Esophagus squamous epithelium (tissue), 5 donors: Measurements from ENCODE around the gene HIPK3. TPM values are rescaled to one million over a fixed set of nuclear protein-coding genes. Genes with fewer than 3 reads are reported as not detected.

Experiments used
- DNase-seq: peaks from one replicate; lab custom pipeline; 2025; lab: John Stamatoyannopoulos, UW
- H3K27ac ChIP-seq, 4 donors: fragments of 200-600 bp; sonication (generic); one replicate each; pipeline ENCODE4 v1.5.1; 2016 to 2019; ENCODE audit warnings: mild to moderate bottlenecking in 1 of 4
- H3K27me3 ChIP-seq, 4 donors: fragments of 200-600 bp; sonication (generic); 1 replicate in 3 of 4; 2 replicates in 1 of 4; pipeline versions ENCODE4 v1.5.1 to v1.6.0; 2017 to 2021; ENCODE audit warnings: antibody characterized with exemption in 1 of 4
- H3K36me3 ChIP-seq, 3 donors: fragments of 200-600 bp; sonication (generic); one replicate each; pipeline ENCODE4 v1.5.1; 2016 to 2019
- H3K4me1 ChIP-seq, 3 donors: fragments of 200-600 bp; sonication (generic); one replicate each; pipeline ENCODE4 v1.5.1; 2017 to 2019
- H3K4me3 ChIP-seq, 4 donors: fragments of 200-600 bp; sonication (generic); 1 replicate in 3 of 4; 2 replicates in 1 of 4; pipeline ENCODE4 v1.5.1; 2016 to 2019; ENCODE audit warnings: mild to moderate bottlenecking in 2 of 4, moderate library complexity in 1 of 4
- H3K9me3 ChIP-seq, 3 donors: fragments of 200-600 bp; sonication (generic); one replicate each; pipeline ENCODE4 v1.5.1; 2016 to 2019
- CTCF ChIP-seq, 6 experiments: fragments of 450-650 bp in 4 of 6; fragments of 200-600 bp in 2 of 6; sonication (generic) in 2 of 6; IDR thresholded peaks; one replicate each; pipeline ENCODE4 v1.5.1; 2016 to 2019; ENCODE audit warnings: antibody characterized with exemption in 6 of 6, mild to moderate bottlenecking in 4 of 6, moderate library complexity in 4 of 6
- POLR2A ChIP-seq, 4 donors: fragments of 450-650 bp; IDR thresholded peaks; one replicate each; pipeline ENCODE4 v1.6.1; 2017; ENCODE audit warnings: antibody characterized with exemption in 4 of 4, mild to moderate bottlenecking in 4 of 4, moderate library complexity in 3 of 4
- WGBS, 2 donors: methylation state at CpG; one replicate each; pipeline ENCODE4 v1.1.5; 2018; 5-methylcytosine and 5-hydroxymethylcytosine counted together
- intact Hi-C: fragments of 100-400 bp; cut with DNase I; formaldehyde crosslinking; loops from one replicate; pipeline ENCODE4 v1.15.0; 2022
- total RNA-seq, 4 donors: library from RNA; depleted of rRNA; stranded (reverse); fragments of >200 nt; gene quantifications; one replicate each; pipeline ENCODE4 v1.1.0, GENCODE V29; 2016
- donor health status: DM: yes; HTN: yes; CAD: no.

HIPK3 gene
- total RNA-seq, 4 donors from 2014 or later, result 43.8 to 169 (median 68.9) TPM

- no peaks in the 10 kb centered on the region for H3K36me3 ChIP-seq
- peaks cover 0 to 11% (median 0%) of the 10 kb centered on the region in 4 donors for H3K27me3 ChIP-seq
- no peak overlapping the region for H3K27ac ChIP-seq
- no peaks in the 10 kb centered on the region for H3K9me3 ChIP-seq
- no peak for TF ChIP-seq CTCF (IDR thresholded peaks at IDR 0.05)
- TF ChIP-seq POLR2A (IDR thresholded peaks at IDR 0.05), result no peak
- intact Hi-C loops, result no loop called here
- no peak for DNase-seq
- H3K4me1 ChIP-seq, result no peaks in the 10 kb centered on the region
- H3K4me3 ChIP-seq, result no peak overlapping the region
- 75 to 88% methylated on average over 4 to 5 of the region's 6 CpGs for WGBS, 2 donors
Measured at GRCh38 chr11:33394431-33395109, 137.4 kb downstream of the HIPK3 start.

GRCh38 chr11:33396361-33396760, 139.2 kb downstream of the HIPK3 start:
- TF ChIP-seq POLR2A (IDR thresholded peaks at IDR 0.05) (no peak), CTCF (IDR thresholded peaks at IDR 0.05) (no peak)
- H3K36me3 ChIP-seq, result no peaks in the 10 kb centered on the region
- H3K27me3 ChIP-seq, result peaks cover 0 to 11% (median 0%) of the 10 kb centered on the region in 4 donors
- intact Hi-C loops, result no loop called here
- DNase-seq, result no peak
- no peak overlapping the region for H3K27ac ChIP-seq
- no peak overlapping the region for H3K4me3 ChIP-seq
- WGBS, 2 donors, result 70 to 82% methylated on average over 3 of the region's 3 CpGs
- H3K9me3 ChIP-seq, result no peaks in the 10 kb centered on the region
- no peaks in the 10 kb centered on the region for H3K4me1 ChIP-seq

- Histone ChIP-seq H3K27me3 (peaks cover 0 to 11% (median 0%) of the 10 kb centered on the region in 4 donors), H3K9me3 (no peaks in the 10 kb centered on the region), H3K4me3 (no peak overlapping the region), H3K27ac (no peak overlapping the region), H3K36me3 (no peaks in the 10 kb centered on the region), H3K4me1 (no peaks in the 10 kb centered on the region)
- intact Hi-C loops, result no loop called here
- no peak for DNase-seq
- WGBS, 2 donors, result 68 to 71% methylated on average over 4 of the region's 4 CpGs
- TF ChIP-seq CTCF (IDR thresholded peaks at IDR 0.05) (no peak), POLR2A (IDR thresholded peaks at IDR 0.05) (no peak)
Measured at GRCh38 chr11:33399421-33399820, 142.2 kb downstream of the HIPK3 start.

- DNase-seq, result no peak
- intact Hi-C loops, result no loop called here
- 85 to 95% methylated on average over 2 of the region's 2 CpGs for WGBS, 2 donors
- TF ChIP-seq POLR2A (IDR thresholded peaks at IDR 0.05) (no peak), CTCF (IDR thresholded peaks at IDR 0.05) (no peak)
- Histone ChIP-seq H3K4me1 (no peaks in the 10 kb centered on the region), H3K36me3 (no peaks in the 10 kb centered on the region), H3K9me3 (no peaks in the 10 kb centered on the region), H3K27ac (no peak overlapping the region), H3K4me3 (no peak overlapping the region), H3K27me3 (no peaks in the 10 kb centered on the region)
Measured at GRCh38 chr11:33402066-33402465, 144.9 kb downstream of the HIPK3 start.

GRCh38 chr11:33403344-33403743, 146.2 kb downstream of the HIPK3 start:
- intact Hi-C loops, result no loop called here
- TF ChIP-seq POLR2A (IDR thresholded peaks at IDR 0.05), result no peak
- no peak for TF ChIP-seq CTCF (IDR thresholded peaks at IDR 0.05)
- 86 to 97% methylated on average over 5 to 7 of the region's 8 CpGs for WGBS, 2 donors

More at GRCh38 chr11:33403344-33403743, 146.2 kb downstream of the HIPK3 start:
- H3K4me3 ChIP-seq, result no peak overlapping the region
- H3K27me3 ChIP-seq, result no peaks in the 10 kb centered on the region
- H3K4me1 ChIP-seq, result no peaks in the 10 kb centered on the region
- DNase-seq, result no peak
- no peaks in the 10 kb centered on the region for H3K36me3 ChIP-seq
- no peaks in the 10 kb centered on the region for H3K9me3 ChIP-seq
- H3K27ac ChIP-seq, result no peak overlapping the region
